CD4-positive, alpha-beta T cell treated with Interleukin-6 at 100 ng/mL for 8 hours (primary cell): ENCODE measurements around the gene PPM1H.
"Not testable (repeated sequence)": the region's sequence is repeated elsewhere in the genome, so short reads cannot be mapped to it uniquely, and the experiment has no call there.

Source experiments
- DNase-seq: peaks from one replicate; pipeline ENCODE4 v3.0.0-alpha.2; 2020; ENCODE audit warnings: mixed read lengths, low spot score

The PPM1H gene

DNA sequence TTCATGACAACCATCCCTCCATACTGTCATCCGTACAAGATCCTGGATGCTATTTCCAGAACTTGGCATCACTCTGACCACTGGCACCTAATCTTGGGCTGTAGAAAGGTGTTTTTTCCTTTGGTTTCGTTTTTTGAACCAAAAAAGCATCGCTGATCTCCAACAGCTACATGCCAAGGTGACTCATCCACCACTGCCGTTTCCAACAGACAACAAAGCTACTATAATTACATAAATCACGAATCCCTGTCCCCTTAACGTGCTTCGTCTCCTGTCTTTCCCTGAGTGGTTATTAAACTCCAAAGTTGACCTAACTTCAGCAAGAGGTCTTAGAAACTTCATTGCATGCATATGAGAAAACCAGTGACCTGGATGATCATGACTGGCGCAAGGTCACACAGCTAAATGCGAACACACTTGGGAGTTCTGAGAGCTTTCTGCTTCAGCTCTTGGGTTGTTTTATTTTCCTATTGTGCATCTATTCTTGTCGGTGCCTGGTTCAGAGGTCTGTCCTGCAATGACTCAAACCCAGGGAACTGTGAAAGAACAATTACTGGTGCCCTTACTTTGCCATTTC lies 99.9 kb downstream of the PPM1H start:
- no peak for DNase-seq

DNA sequence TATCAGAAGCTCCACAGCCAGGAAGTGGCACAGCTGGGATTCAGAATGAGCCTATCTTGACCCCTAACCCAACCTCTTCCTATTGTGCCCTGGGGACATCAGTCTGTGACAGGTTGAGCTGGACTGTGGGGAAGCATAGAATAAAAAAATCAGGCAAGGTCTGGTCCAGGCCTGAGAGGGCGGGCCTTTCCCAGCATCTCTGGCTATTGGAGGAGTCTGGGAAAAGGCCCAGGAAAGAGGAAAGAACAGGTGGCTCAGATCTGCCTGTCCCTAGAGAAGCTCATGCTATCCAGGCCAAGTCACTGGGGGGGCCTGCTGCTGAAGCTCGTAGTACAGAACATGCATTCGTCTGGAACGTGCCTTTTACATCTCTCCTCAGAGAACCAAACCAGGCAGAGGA lies 100.5 kb downstream of the PPM1H start:
- no peak for DNase-seq

DNA sequence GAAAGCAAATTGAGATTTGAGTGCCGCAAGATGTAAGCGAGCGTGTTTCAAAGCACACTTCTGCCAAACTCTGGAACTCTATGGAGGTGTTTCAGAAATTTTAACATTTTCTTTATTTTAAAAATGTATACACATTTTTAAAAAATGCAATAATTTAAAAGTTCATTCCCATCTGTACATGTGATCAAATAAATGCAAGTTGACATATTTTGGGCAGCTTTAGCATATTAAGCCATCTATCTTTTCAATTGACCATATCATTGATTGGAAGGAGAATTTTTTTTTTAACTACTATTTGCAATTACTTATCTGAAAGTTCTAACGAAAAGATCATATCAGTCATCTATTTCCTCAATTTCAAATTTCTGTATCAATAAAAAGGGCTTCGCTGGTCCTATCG lies 101.3 kb downstream of the PPM1H start:
- DNase-seq: no peak

- DNase-seq: no peak
Measured at GRCh38 chr12:62832558-62832957, 102.4 kb downstream of the PPM1H start.

DNA sequence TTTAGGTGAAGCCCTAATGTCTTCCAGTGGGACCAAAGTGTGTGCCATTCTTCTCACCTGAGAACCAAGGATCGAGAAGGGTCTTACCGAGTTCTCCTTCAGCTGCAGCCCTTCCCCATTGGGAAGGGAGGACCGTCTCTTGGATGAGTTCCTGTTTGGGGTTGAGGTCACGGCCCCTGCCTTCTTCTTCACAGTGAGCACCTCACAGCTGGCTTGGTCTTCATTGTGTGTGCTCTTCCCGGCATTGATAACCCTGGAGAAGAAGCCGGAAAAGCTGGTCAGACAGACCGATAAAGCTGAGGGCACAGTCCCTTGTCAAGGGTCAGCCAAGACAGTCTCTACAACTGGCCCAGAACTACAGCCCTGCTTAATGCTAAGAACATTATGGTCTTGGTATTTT lies 102.9 kb downstream of the PPM1H start:
- no peak for DNase-seq

- no peak for DNase-seq
Measured at GRCh38 chr12:62827855-62828254, 107.1 kb downstream of the PPM1H start.

DNA sequence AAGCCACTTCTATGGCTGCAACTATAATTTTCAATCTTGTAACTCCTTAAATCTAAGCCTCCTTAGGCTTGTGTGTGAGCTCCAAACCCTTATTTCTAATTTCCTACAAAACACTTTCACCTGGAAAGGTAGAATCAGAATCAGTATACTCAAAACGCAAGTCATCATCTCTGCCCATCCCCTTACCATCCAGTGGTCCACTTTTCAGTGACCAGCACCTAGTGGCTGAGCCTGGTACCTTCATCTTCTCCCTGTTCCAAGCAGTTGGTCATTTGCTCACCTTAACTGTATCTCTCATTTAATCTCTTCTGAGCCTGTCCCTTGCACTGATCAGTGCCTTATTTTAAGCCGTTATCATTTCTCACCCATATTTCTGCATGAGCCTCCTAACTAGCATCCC lies 107.9 kb downstream of the PPM1H start:
- DNase-seq: no peak

DNA sequence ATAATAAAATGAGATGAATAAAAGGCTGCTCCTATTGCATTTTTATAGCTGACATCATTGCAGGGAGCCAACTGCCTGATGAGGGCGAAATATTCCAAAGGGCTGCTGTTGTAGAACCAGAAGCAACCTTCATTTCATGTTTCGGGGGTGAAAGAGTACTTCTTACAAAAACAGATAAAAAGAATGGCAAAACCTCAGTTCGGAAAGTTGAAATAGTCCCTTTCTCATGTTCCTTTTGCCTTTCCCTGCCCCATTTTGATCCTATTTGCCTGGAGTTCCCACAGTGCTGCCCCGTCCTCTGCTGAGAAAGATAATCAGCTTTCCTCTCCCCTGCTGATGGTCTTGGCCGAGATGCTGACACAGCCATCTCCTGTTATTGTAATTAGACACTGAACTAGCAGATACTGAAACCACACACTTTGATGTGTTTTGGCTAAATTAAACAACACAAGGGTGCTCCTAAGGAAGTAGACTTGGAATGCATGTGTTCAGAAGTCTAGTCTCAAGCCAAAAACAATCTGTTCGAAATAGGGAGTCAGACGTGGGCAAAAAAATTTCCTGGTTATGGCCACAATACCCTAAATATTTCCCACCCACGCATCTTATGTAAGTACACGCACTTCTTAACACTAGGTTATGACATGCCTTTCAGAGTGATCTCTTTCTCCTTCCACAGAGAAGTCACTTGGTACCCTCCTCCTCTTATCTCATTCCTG lies 117.2 kb downstream of the PPM1H start:
- DNase-seq: no peak

DNA sequence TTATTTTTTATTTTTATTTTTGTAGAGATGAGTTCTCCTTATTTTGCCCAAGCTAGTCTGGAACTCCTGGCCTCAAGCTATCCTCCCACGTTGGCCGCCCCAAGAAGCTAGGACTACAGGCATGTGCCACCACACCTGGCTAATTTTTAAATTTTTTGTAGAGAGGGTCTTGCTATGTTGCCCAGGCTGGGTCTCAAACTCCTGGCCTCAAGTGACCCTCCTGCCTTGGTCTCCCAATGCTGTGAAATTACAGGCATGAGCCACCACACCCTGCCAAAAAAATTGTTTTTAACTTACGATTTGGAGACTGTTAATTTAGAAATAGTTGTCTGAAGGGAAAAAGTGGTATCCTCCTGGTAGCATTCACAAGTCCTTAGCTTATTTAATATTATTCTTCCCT lies 120.7 kb downstream of the PPM1H start:
- DNase-seq: no peak

DNA sequence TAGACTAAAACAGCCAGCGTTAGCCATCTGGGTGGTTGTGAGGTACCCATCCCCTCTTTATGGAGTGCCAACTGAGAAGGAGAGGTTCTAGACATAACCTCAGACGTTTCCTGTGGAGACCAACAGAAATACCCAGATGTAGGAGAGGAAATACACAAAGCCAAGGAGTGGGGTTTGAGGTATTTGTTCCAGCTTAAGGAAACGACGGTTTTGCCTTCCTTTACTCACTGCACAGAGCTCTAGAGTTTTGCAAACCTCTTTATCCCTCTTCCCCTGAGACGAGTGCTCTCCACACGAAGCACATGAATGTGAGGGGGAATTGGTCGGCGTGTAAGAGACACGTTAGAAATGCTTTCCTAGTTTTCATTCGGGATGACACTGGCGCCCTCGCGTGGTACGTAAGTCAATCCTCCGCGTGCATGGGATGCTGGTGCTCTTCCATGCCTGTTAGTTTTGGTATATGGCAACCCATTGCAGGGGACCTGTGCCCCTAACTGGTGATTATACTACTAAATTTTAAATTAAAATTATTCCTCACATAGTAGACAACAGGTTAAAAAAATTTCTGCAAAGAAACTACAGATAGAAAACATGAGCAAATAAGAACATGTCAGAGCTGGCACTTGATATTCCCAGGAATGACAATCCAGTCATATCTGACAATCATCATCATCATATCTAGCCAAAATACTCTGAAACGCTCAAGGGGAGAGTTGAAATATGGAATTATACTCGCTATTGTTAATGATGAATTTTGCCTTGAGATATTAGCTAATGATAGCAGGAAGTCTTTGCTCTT lies 121.7 kb downstream of the PPM1H start:
- DNase-seq: peak; percentile 4

GRCh38 chr12:62811481-62811880 lies 123.5 kb downstream of the PPM1H start:
- not testable (repeated sequence) for DNase-seq

DNA sequence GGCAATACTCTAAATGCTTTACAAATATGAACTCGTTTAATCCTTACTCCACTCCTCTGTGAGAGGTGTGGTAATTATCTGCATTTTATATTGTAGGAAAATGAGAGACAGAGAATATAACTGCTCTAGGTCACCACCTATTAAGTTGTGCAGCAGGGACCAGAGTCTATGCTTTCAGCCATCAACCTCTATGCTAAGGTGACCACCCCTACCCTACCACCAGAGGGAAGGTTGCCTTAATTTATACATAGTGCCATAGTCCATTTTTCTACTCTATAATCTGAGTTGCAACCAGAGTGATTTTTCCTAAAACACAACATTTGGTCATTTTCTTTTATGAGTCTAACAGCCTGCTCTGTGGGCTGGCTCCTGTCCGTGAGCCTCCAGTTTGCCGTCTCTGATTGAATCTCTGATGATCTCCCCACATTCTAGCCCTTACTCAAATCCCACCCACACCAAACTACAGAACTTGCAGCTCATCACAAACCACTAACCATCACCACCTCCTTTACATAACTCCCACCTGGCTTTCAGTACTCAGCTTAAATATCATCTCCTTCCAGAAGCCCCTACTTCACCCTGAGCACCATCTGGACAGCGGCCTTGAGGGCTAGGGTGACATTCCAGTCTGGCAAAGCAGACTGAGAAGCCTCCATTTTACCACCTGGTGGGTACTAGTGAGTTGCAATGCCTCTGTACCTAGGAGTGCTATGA lies 126.6 kb downstream of the PPM1H start:
- DNase-seq: no peak

DNA sequence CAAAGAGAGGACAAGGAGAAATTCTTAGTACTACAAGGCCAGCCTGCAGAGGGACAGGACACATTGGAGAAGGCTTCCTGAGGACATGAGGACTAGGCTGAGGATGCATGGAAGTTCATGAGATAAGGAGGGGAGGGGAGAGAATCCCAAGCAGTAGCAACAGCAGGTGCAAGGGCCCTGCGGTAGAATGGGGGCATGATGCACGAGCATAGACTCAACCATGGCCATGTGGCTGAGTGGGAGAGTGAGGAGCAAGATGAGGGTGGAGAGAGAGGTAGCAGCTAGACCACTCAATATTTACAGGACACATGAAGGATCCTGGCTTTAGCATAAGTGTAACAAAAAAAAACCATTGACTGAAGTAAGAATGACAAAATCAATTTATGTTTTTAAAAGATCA lies 128.1 kb downstream of the PPM1H start:
- DNase-seq: no peak

DNA sequence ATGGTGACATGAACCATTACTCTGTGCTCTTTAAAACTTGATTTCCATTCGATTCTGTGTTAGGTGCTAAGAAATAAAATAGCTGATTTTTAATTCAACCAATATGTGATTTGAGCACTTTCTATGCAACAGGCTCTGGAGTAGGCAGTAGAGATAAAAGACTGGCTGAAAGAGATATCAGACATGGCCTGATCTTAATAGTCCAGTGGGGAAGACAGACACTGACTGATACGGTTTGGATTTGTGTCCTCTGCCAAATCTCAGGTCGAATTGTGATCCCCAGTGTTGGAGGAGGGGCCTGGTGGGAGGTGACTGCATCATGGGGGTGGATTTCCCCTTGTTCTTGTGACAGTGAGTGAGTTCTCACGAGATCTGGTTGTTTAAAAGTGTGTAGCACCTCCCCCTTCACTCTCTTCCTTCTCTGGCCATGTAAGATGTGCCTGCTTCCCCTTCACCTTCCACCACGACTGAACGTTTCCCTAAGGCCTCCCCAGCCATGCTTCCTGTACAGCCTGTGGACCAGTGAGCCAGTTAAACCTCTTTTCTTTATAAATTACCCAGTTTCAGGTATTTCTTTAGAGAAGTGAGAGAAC lies 128.6 kb downstream of the PPM1H start:
- DNase-seq: no peak

GRCh38 chr12:62805517-62805916 lies 129.4 kb downstream of the PPM1H start:
- no peak for DNase-seq

DNA sequence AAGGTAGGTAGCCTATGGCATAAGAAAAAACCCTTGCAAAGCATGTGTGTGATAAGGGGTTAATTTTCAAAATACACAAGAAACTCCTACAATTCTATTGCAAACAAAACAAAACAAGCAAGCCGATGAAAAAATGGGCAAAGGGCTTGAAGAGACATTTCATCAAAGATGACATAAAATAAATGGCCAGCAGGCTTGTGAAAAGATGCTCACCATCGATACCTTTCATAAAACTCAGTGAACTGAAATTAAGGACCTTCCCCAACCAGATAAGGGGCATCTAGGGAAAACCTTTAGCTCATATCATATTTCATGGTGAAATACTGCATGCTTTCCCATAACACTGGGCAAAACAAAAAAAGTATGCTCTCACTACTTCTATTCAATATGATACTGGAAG lies 131.2 kb downstream of the PPM1H start:
- DNase-seq: no peak

DNA sequence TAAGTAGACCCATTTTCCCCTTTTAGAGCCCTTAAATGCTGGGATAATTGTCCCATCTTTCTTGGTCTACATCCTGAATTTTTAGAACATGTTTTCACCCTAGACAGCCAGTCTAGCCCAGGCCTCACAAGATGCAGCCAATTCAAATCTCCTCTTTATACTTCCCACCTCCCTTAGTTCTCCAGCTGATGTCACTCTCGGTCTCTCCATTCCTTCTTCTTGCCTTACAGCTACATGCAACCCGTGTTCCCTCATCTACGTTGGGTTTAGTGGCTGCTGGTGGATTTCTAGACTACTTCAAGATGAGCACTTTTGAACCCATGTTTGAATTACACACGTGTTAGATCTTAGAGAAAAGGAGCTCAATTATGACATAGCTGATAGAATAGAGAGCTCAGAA lies 132.0 kb downstream of the PPM1H start:
- DNase-seq: no peak

- no peak for DNase-seq
Measured at GRCh38 chr12:62802321-62802720, 132.6 kb downstream of the PPM1H start.

DNA sequence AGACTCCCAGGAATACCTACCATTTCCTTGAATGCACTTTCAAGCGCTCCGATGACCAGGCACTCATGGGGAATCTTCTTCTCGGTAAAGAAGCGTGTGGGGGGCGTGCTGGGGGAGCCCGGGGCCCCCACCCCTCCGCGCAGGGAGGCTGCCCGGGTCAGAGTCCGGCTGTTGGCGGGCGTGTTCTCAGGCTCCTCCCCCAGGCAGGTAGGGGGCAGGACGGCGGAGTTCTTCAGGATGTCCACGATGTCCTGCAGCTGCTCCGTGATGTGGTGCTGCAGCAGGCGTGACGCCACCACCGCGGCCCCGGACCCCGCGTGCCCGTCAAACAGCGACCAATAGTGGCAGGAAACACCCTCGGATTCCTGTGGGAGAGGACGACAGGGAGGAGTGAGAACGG lies 133.2 kb downstream of the PPM1H start:
- DNase-seq: no peak

DNA sequence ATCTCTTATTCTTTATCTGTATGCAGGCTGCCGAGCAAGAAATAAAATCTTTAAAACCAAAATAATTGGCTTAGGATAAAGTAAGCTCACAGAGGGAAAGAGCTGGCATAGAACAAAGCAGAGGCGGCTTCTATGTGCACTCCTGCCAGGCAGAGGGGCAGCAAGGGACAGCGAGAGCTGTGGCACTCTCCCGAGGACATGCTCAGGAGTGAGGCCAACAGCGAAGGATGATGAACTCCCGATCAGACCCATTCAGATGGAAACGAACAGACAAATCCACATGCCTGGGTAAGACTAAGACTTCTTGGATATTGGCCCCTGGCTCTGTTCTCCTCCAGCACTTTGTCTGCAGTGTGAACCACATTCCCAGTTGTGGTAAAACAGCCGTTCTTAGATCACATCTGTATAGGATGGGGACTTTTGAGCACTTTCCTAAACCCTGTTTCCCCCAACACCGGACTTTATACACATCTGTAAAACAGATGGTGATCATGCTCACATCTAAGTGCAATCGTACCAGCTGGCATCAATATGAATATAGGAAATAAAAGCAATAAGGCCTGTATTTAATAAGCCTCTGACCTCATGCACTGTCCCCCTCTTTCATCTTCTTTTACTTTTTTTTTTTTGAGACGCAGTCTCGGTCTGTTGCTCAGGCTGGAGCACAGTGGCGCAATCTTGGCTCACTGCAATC lies 134.1 kb downstream of the PPM1H start:
- DNase-seq: no peak

- DNase-seq: no peak
Measured at GRCh38 chr12:62799766-62800406, 135.1 kb downstream of the PPM1H start.
